Measurements from ENCODE around the gene FABP1. TPM values are rescaled to one million over a fixed set of nuclear protein-coding genes. Genes with fewer than 3 reads are reported as not detected.

FABP1 gene
- total and polyA plus RNA-seq, 8 donors: 3.8 to 347 (median 7.2) TPM; not detected in 3

- no peaks in the 10 kb centered on the region for H3K27me3 ChIP-seq
- intact Hi-C loops (cut with DNase I; ENCODE audit: low total_unique reads): no loop called here
- H3K9me3 ChIP-seq: no peaks in the 10 kb centered on the region
- TF ChIP-seq, protein P1, sequence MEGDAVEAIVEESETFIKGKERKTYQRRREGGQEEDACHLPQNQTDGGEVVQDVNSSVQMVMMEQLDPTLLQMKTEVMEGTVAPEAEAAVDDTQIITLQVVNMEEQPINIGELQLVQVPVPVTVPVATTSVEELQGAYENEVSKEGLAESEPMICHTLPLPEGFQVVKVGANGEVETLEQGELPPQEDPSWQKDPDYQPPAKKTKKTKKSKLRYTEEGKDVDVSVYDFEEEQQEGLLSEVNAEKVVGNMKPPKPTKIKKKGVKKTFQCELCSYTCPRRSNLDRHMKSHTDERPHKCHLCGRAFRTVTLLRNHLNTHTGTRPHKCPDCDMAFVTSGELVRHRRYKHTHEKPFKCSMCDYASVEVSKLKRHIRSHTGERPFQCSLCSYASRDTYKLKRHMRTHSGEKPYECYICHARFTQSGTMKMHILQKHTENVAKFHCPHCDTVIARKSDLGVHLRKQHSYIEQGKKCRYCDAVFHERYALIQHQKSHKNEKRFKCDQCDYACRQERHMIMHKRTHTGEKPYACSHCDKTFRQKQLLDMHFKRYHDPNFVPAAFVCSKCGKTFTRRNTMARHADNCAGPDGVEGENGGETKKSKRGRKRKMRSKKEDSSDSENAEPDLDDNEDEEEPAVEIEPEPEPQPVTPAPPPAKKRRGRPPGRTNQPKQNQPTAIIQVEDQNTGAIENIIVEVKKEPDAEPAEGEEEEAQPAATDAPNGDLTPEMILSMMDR (IDR thresholded peaks at IDR 0.05): no peak
- no peak for TF ChIP-seq EP300 (IDR thresholded peaks at IDR 0.05)
- TF ChIP-seq POLR2A (IDR thresholded peaks at IDR 0.05): no peak
- no peak for TF ChIP-seq POLR2AphosphoS5 (IDR thresholded peaks at IDR 0.05)
- no peak overlapping the region for H3K27ac ChIP-seq
- 52 to 85% (median 84%) methylated on average over 3 of the region's 3 CpGs for WGBS, 5 donors
- H3K36me3 ChIP-seq: no peaks in the 10 kb centered on the region
- H3K4me3 ChIP-seq: no peak overlapping the region
- DNase-seq: no peak
- H3K4me1 ChIP-seq: peaks cover 0 to 13% (median 3%) of the 10 kb centered on the region in 4 donors
Measured at GRCh38 chr2:88159481-88159880, 31.6 kb upstream of the FABP1 start.

DNA sequence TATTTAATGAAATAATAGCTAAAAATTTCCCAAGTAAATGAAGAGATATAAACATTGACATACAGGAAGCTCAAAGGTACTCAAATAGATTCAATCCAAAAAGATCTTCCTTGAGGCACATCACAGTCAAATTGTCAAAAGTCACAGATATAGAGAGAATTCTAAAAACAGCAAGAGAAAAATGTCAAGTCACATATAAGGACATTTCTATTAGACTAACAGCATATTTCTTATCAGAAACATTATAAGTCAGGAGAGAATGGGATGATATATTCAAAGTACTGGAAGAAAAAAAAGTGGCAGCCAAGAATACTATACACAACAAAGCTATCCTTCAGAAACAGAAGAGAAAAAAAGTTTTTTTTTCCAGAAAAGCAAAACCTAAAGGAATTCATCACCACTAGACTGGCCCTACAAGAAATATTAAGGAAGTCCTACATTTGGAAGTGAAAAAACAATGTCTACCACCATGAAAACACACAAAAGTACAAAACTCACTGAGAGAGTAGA lies 21.1 kb upstream of the FABP1 start:
- Histone ChIP-seq H3K4me3 (no peak overlapping the region), H3K4me1 (no peaks in the 10 kb centered on the region), H3K9me3 (peaks cover 0 to 29% (median 11%) of the 10 kb centered on the region in 4 donors), H3K27me3 (no peaks in the 10 kb centered on the region), H3K27ac (no peak overlapping the region), H3K36me3 (no peaks in the 10 kb centered on the region)
- DNase-seq: no peak
- TF ChIP-seq POLR2A (IDR thresholded peaks at IDR 0.05) (no peak), POLR2AphosphoS5 (IDR thresholded peaks at IDR 0.05) (no peak), EP300 (IDR thresholded peaks at IDR 0.05) (no peak)
- TF ChIP-seq, protein P1 (IDR thresholded peaks at IDR 0.05): no peak
- intact Hi-C loops (cut with DNase I; ENCODE audit: low total_unique reads): no loop called here

- intact Hi-C loops (cut with DNase I; ENCODE audit: low total_unique reads): no loop called here
- Histone ChIP-seq H3K27ac (no peak overlapping the region), H3K4me1 (no peaks in the 10 kb centered on the region), H3K36me3 (no peaks in the 10 kb centered on the region), H3K27me3 (no peaks in the 10 kb centered on the region), H3K4me3 (no peak overlapping the region), H3K9me3 (peaks cover 0 to 20% (median 19%) of the 10 kb centered on the region in 4 donors)
- no peak for DNase-seq
- 71 to 100% (median 93%) methylated on average over 1 to 2 of the region's 2 CpGs for WGBS, 5 donors
- no peak for TF ChIP-seq POLR2AphosphoS5 (IDR thresholded peaks at IDR 0.05)
- no peak for TF ChIP-seq EP300 (IDR thresholded peaks at IDR 0.05)
- TF ChIP-seq POLR2A (IDR thresholded peaks at IDR 0.05): no peak
- TF ChIP-seq, protein P1 (IDR thresholded peaks at IDR 0.05): no peak
Measured at GRCh38 chr2:88147145-88147544, 19.3 kb upstream of the FABP1 start.

DNA sequence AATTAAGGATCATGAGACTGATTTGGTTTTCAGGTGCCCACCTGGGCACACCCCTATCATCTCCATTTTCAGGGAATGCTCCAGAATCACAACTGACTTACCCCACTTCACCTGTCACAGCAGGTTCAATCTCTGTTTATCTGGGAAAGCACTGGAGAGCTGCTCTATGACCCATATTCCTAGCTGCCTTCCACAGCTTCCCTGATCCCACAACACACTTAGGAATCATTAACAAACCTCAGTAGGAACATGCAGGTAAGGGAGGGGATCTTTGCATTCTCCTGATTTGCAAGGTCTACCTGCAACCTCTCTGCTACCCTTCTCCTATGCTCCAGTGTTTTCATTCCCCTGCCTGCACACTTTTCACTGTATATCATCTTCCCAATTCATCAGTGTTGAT lies 18.7 kb upstream of the FABP1 start:
- no peak for DNase-seq
- intact Hi-C loops (cut with DNase I; ENCODE audit: low total_unique reads): no loop called here
- H3K36me3 ChIP-seq: no peaks in the 10 kb centered on the region
- no peak overlapping the region for H3K27ac ChIP-seq
- no peaks in the 10 kb centered on the region for H3K27me3 ChIP-seq
- no peaks in the 10 kb centered on the region for H3K4me1 ChIP-seq
- H3K9me3 ChIP-seq: peaks cover 0 to 24% (median 23%) of the 10 kb centered on the region in 4 donors
- no peak overlapping the region for H3K4me3 ChIP-seq
- no peak for TF ChIP-seq POLR2AphosphoS5 (IDR thresholded peaks at IDR 0.05)
- TF ChIP-seq, protein P1 (IDR thresholded peaks at IDR 0.05): no peak
- TF ChIP-seq POLR2A (IDR thresholded peaks at IDR 0.05): no peak
- no peak for TF ChIP-seq EP300 (IDR thresholded peaks at IDR 0.05)
